AG09309 (cell line): ENCODE results near the gene DAPK1.

Experiments used
- DNase-seq: peaks from one replicate; pipeline ENCODE4 v3.0.0-alpha.2; 2010; ENCODE audit warnings: low read depth
- H3K4me3 ChIP-seq: 2 replicates; pipeline ENCODE4 v1.5.1; 2011; ENCODE audit warnings: mild to moderate bottlenecking, low read depth, low read length, moderate library complexity; ENCODE audit not compliant: control insufficient read depth
- TF ChIP-seq, protein P1 (sequence below): IDR thresholded peaks from 2 replicates; pipeline ENCODE4 v1.5.1; 2011; ENCODE audit warnings: mild to moderate bottlenecking, low read depth, low read length, inconsistent platforms; ENCODE audit not compliant: insufficient read depth, control insufficient read depth; ENCODE audit errors: missing control alignments

The DAPK1 gene

DNA sequence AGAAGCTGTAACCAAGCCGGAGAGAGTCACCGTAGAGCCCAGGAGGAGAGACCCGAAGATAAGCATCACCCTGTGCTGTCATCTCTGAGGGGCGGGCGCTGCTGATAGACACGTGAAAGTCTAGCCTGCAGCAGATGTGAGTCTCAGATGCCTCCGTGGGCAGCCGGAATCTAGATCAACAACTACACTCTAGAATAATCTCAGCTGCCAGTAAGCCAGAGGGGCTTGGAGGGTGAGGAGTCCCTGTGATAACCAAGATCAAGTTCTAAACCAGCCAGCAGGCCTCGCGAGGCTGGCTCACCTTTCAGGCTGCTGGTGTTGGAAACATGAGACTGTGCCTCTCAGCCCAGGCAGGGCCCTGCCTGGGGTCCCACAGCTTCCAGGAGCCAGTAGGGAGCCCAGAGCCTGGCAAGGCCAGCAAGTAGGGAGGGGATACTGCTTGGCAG is 54.1 kb downstream of the DAPK1 start:
- no peak overlapping the region for H3K4me3 ChIP-seq
- no peak for DNase-seq
- TF ChIP-seq, protein P1, sequence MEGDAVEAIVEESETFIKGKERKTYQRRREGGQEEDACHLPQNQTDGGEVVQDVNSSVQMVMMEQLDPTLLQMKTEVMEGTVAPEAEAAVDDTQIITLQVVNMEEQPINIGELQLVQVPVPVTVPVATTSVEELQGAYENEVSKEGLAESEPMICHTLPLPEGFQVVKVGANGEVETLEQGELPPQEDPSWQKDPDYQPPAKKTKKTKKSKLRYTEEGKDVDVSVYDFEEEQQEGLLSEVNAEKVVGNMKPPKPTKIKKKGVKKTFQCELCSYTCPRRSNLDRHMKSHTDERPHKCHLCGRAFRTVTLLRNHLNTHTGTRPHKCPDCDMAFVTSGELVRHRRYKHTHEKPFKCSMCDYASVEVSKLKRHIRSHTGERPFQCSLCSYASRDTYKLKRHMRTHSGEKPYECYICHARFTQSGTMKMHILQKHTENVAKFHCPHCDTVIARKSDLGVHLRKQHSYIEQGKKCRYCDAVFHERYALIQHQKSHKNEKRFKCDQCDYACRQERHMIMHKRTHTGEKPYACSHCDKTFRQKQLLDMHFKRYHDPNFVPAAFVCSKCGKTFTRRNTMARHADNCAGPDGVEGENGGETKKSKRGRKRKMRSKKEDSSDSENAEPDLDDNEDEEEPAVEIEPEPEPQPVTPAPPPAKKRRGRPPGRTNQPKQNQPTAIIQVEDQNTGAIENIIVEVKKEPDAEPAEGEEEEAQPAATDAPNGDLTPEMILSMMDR: no peak

DNA sequence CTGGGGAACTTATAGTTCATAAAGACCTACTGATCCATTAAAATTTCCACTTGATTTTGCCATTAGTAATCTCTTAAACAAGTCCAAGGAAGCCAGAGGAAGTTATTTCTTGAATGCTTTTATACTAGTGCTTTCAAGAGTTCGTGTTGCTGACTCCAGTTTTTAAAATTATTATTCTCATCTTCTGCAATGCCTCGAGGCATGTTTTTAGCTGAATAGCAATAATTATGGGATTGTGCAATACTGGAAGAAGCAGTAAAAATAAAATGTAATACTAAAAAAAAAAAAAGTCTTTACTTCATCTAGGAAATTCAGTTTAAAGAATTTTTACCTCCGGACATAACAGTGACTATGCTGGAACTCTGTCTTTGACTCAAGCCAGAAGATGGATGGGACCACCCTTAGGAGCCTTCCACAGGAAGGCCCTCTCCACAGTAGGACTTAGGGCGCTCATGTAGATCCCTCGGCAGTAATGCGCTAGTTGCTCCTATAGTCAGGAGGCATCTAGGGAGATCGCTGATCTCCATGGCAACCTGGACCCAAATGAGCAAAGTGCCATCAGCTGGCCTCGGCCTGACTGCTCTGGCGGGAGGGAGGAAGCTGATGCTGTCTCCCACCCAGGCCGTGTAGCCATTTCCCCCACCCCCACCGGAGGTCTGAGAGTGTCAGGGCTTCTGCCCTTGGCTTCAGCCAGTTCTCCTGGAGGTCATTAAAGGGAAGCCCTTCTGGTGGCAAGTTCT is 56.7 kb downstream of the DAPK1 start:
- no peak overlapping the region for H3K4me3 ChIP-seq
- peak; percentile 4 for DNase-seq
- TF ChIP-seq, protein P1: no peak

DNA sequence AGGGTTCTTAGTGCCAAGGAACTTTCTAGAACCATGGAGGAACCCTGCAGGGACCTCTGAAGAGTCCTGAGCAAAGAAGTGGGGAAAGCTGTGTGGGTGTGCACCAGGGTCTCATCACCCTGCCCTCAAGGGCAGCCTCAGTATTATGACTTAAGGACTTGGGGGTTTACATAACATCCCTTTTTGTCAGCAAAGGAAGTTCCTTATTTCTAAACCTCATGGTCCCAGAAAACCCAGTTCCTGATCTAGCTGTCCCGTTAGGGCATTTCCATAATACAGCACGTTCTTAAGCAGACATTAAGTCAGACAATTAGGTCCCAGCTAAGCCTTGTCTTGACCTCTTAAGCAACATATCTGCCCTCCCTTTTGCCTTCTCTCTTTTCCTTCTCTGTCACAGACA is 57.3 kb downstream of the DAPK1 start:
- no peak overlapping the region for H3K4me3 ChIP-seq
- TF ChIP-seq, protein P1: no peak
- DNase-seq: no peak

DNA sequence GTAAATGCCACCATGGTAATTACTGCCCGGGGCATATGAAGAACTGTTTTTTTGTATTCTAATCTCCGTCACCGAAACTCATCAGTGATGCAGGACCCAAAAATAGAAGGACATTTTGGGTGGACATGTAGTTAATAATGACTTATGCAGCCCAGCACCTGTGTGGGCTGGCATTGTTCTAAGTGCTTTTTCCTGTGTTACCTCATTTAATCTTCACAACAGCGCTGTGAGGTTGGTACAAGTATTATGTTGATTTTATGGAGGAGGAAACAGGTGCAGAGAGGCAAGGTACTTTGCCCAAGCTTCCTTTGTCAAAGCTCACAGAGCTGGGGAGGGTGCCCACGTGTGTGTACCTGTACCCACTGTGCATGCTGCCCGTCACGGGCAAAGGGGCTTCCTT is 58.4 kb downstream of the DAPK1 start:
- DNase-seq: no peak
- H3K4me3 ChIP-seq: no peak overlapping the region
- TF ChIP-seq, protein P1: no peak

DNA sequence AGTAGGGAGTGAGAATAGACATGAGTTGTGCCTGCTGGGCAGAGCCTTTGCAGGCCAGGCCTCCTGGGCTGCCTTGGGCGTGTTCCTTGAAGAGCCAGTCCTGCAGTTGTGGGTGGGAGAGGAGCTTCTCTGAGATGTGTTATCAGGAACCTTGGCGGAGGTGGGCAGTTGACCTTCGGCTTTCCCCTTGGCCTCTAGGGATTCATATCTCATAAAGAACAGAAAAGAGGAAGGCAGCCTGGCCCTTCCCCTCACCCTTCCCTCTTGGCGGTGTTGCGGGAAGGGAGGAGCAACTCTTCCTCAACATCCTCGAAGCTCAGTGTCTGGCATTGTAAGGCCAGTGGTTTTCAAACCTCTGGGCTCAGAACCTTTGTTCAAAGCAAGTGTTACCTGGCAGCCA is 59.2 kb downstream of the DAPK1 start:
- TF ChIP-seq, protein P1: no peak
- DNase-seq: no peak
- no peak overlapping the region for H3K4me3 ChIP-seq

DNA sequence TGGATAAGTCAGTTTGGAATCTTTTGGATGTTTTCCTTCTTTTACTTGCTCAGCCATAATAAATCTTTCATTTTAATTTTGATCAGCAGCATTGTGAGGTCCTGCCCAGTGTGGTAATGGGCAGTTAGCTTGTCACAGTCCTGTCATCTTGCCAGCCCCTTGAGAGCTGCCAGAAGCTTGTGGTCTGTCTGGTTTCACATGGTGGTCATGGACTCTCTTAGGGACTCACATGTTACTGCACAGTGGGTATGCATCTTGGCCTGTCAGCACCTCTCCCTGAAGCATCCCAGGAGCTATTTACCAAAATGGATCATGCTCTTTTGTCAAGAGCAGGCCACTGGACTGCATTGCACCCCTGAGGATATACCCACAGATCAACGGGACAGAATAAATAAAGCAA is 60.3 kb downstream of the DAPK1 start:
- no peak overlapping the region for H3K4me3 ChIP-seq
- TF ChIP-seq, protein P1: no peak
- no peak for DNase-seq
